ENCODE results near the gene MCF2L. TPM values are rescaled to one million over a fixed set of nuclear protein-coding genes. Genes with fewer than 3 reads are reported as not detected.

The MCF2L gene
- total RNA-seq, 1 donor from 2014 or later, result 40.4 TPM

DNA sequence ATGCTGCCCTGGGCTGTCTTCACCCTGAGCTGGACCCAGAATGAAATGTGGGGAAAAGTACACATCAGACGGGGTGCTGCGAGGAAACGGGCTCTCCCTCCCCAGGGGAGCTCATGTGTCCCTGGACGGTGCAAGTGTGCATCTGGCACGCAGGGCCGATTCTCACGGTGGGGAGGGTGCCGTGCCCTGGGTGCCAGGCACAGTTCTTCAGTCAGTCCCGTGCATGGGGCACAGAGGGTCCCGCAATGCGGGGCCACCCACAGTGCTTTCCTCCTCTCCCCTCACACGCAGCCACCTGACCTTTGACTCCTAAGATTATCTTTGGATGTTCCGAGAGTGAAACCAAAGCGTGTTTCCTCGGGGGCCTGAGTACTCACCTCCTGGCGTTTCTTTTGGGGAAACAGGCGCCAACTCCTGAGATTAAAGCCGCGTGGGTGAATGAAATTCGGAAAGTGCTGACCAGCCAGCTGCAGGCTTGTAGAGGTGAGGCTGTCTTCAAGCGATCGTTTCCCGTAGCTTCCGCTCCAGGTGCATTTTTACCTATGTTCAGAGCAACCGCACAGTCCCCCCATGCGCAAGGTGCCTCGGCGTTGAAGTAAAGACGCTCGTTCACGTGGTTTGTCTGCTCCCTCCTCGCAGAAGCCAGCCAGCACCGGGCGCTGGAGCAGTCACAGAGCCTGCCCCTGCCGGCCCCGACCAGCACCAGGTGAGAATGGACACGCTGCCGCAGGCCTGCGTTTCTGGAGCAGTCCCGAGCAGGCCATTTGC, 119.1 kb downstream of the MCF2L start:
- TF ChIP-seq EZH2 (IDR thresholded peaks at IDR 0.05) (no peak), EZH2phosphoT487 (IDR thresholded peaks at IDR 0.05) (no peak)
- TF ChIP-seq, protein P1, sequence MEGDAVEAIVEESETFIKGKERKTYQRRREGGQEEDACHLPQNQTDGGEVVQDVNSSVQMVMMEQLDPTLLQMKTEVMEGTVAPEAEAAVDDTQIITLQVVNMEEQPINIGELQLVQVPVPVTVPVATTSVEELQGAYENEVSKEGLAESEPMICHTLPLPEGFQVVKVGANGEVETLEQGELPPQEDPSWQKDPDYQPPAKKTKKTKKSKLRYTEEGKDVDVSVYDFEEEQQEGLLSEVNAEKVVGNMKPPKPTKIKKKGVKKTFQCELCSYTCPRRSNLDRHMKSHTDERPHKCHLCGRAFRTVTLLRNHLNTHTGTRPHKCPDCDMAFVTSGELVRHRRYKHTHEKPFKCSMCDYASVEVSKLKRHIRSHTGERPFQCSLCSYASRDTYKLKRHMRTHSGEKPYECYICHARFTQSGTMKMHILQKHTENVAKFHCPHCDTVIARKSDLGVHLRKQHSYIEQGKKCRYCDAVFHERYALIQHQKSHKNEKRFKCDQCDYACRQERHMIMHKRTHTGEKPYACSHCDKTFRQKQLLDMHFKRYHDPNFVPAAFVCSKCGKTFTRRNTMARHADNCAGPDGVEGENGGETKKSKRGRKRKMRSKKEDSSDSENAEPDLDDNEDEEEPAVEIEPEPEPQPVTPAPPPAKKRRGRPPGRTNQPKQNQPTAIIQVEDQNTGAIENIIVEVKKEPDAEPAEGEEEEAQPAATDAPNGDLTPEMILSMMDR (IDR thresholded peaks at IDR 0.05), result no peak
- H3K9ac ChIP-seq, result no peak overlapping the region
- Mint-ChIP-seq H3K27ac (no peak overlapping the region), H3K36me3 (peaks cover 5% of the 10 kb centered on the region), H3K4me3 (no peak overlapping the region), H3K9me3 (no peaks in the 10 kb centered on the region), H3K4me1 (peaks cover 11% of the 10 kb centered on the region), H3K27me3 (ENCODE audit: insufficient read depth, low read depth) (peaks cover 4% of the 10 kb centered on the region)
- no peak overlapping the region for H3K4me2 ChIP-seq
- H3K4me3 ChIP-seq, result no peak overlapping the region
- no peak for DNase-seq (ENCODE audit: low spot score)
- H2AFZ ChIP-seq (replicated peaks), result no peak overlapping the region
- H3K36me3 ChIP-seq, result no peaks in the 10 kb centered on the region
- no peaks in the 10 kb centered on the region for H3K9me3 ChIP-seq (ENCODE audit: low read depth)
- H3K27ac ChIP-seq, result no peak overlapping the region
- H3K4me1 ChIP-seq, result no peaks in the 10 kb centered on the region
- no peaks in the 10 kb centered on the region for H3K79me2 ChIP-seq (ENCODE audit: low read depth)
- no peaks in the 10 kb centered on the region for H4K20me1 ChIP-seq (ENCODE audit: low read depth)
- no peaks in the 10 kb centered on the region for H3F3A ChIP-seq (ENCODE audit: low read depth)
- H3K27me3 ChIP-seq, result no peaks in the 10 kb centered on the region

DNA sequence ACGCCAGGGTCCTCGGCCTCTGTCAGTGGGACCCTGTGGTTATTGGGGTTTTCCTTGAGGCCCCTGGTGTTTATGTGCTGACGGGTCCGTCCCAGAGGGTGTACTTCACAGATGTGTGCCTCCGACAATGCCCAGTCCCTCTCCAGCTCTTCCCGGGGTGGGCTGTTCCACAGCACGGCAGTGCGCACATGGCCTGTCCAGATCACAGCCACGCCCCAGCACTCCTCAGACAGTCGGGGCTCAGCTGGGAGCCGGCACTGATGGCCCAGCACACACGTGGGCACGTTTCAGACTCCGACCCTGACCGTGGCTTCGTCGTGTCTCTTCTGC, 119.6 kb downstream of the MCF2L start:
- H3K4me2 ChIP-seq, result no peak overlapping the region
- no peaks in the 10 kb centered on the region for H3F3A ChIP-seq (ENCODE audit: low read depth)
- no peak overlapping the region for H3K4me3 ChIP-seq
- no peaks in the 10 kb centered on the region for H3K4me1 ChIP-seq
- H3K36me3 ChIP-seq, result no peaks in the 10 kb centered on the region
- no peaks in the 10 kb centered on the region for H3K79me2 ChIP-seq (ENCODE audit: low read depth)
- H3K9ac ChIP-seq, result no peak overlapping the region
- H3K27ac Mint-ChIP-seq, result peak overlapping the region; percentile 50
- H3K9me3 Mint-ChIP-seq, result no peaks in the 10 kb centered on the region
- H3K27me3 ChIP-seq, result no peaks in the 10 kb centered on the region
- H3K9me3 ChIP-seq (ENCODE audit: low read depth), result no peaks in the 10 kb centered on the region
- H3K4me1 Mint-ChIP-seq, result peaks cover 11% of the 10 kb centered on the region
- no peak for DNase-seq (ENCODE audit: low spot score)
- peaks cover 5% of the 10 kb centered on the region for H3K36me3 Mint-ChIP-seq
- H3K27ac ChIP-seq, result no peak overlapping the region
- H3K27me3 Mint-ChIP-seq (ENCODE audit: insufficient read depth, low read depth), result peaks cover 4% of the 10 kb centered on the region
- no peaks in the 10 kb centered on the region for H4K20me1 ChIP-seq (ENCODE audit: low read depth)
- no peak overlapping the region for H3K4me3 Mint-ChIP-seq
- TF ChIP-seq EZH2 (IDR thresholded peaks at IDR 0.05) (no peak), EZH2phosphoT487 (IDR thresholded peaks at IDR 0.05) (no peak)
- TF ChIP-seq, protein P1 (IDR thresholded peaks at IDR 0.05), result no peak
- H2AFZ ChIP-seq (replicated peaks), result no peak overlapping the region

DNA sequence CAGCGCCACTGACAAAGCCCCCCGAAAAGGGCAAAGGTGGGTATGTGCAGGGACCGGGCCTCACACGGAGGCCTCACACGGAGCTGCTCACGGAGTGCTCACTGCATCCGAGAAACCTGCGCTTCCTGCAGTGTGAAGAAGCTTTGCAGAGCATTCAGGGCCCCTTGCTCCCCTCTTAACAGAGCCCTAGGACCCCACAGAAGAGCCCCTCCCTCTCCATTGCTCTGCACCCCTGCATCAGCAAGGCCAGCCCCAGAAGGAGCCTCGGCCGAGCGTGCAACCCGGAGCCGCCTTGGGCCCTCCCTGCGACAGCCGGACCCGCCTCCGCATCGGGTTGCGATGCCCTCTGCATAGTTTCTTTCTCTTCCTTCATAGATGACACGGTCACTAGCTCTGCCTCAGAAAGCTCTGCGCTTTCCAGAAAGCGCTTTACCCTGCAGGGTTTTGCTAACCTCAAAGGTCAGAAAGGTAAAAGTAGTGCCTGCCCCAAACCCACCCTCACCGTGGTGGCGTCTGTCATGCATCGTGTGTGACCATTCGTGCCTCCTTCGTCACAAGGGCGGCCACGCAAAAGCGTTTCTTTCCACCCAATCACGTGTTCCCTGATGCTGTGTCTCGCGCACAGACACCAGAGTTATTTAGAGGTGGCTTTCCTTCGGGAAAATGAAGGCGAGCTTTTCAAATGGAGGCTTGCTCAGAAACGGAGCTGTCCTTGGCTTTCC, 120.8 kb downstream of the MCF2L start:
- H3K4me1 Mint-ChIP-seq, result peaks cover 11% of the 10 kb centered on the region
- no peak overlapping the region for H3K4me3 ChIP-seq
- H3K27me3 Mint-ChIP-seq (ENCODE audit: insufficient read depth, low read depth), result peaks cover 4% of the 10 kb centered on the region
- H3K9me3 Mint-ChIP-seq, result no peaks in the 10 kb centered on the region
- TF ChIP-seq, protein P1 (IDR thresholded peaks at IDR 0.05), result no peak
- TF ChIP-seq EZH2phosphoT487 (IDR thresholded peaks at IDR 0.05), result no peak
- no peak for TF ChIP-seq EZH2 (IDR thresholded peaks at IDR 0.05)
- H3K27ac ChIP-seq, result no peak overlapping the region
- peaks cover 5% of the 10 kb centered on the region for H3K36me3 Mint-ChIP-seq
- no peak overlapping the region for H3K4me3 Mint-ChIP-seq
- H3K79me2 ChIP-seq (ENCODE audit: low read depth), result no peaks in the 10 kb centered on the region
- no peak for DNase-seq (ENCODE audit: low spot score)
- H3K27ac Mint-ChIP-seq, result no peak overlapping the region
- H3K9ac ChIP-seq, result no peak overlapping the region
- no peak overlapping the region for H2AFZ ChIP-seq (replicated peaks)
- H3K36me3 ChIP-seq, result no peaks in the 10 kb centered on the region
- no peak overlapping the region for H3K4me2 ChIP-seq
- no peaks in the 10 kb centered on the region for H4K20me1 ChIP-seq (ENCODE audit: low read depth)
- H3K9me3 ChIP-seq (ENCODE audit: low read depth), result no peaks in the 10 kb centered on the region
- H3F3A ChIP-seq (ENCODE audit: low read depth), result no peaks in the 10 kb centered on the region
- H3K4me1 ChIP-seq, result no peaks in the 10 kb centered on the region
- no peaks in the 10 kb centered on the region for H3K27me3 ChIP-seq
